Uterus (tissue), 4 donors: ENCODE measurements around the gene MAT1A. TPM values are rescaled to one million over a fixed set of nuclear protein-coding genes. Genes with fewer than 3 reads are reported as not detected.

ENCODE experiments used
- DNase-seq, 2 donors: peaks; one replicate each; pipeline ENCODE4 v3.0.0-alpha.2; 2019 to 2020
- H3K27ac ChIP-seq, 2 donors: fragments of 200-600 bp; sonication (generic); 1 replicate in 1 of 2; 2 replicates in 1 of 2; pipeline ENCODE4 v1.5.1; 2016 to 2018
- H3K27me3 ChIP-seq, 2 donors: fragments of 200-600 bp; sonication (generic); one replicate each; pipeline ENCODE4 v1.5.1; 2018 to 2019; ENCODE audit warnings: control low read depth in 1 of 2
- H3K36me3 ChIP-seq, 2 donors: fragments of 200-600 bp; sonication (generic); one replicate each; pipeline ENCODE4 v1.5.1; 2019; ENCODE audit warnings: control low read depth in 1 of 2
- H3K4me1 ChIP-seq, 2 donors: fragments of 200-600 bp; sonication (generic); one replicate each; pipeline ENCODE4 v1.5.1; 2018 to 2019; ENCODE audit warnings: control low read depth in 1 of 2
- H3K4me3 ChIP-seq, 2 donors: fragments of 200-600 bp; sonication (generic); 1 replicate in 1 of 2; 2 replicates in 1 of 2; pipeline ENCODE4 v1.5.1; 2018 to 2019; ENCODE audit warnings: mild to moderate bottlenecking in 1 of 2
- H3K9me3 ChIP-seq, 2 donors: fragments of 200-600 bp; sonication (generic); one replicate each; pipeline ENCODE4 v1.5.1; 2019; ENCODE audit warnings: control low read depth in 1 of 2
- CTCF ChIP-seq, 4 experiments: fragments of 200-600 bp in 2 of 4; fragments of 450-650 bp in 2 of 4; sonication (generic) in 2 of 4; IDR thresholded peaks; one replicate each; pipeline ENCODE4 v1.5.1; 2016 to 2019; ENCODE audit warnings: antibody characterized with exemption in 4 of 4, mild to moderate bottlenecking in 2 of 4, moderate library complexity in 1 of 4
- POLR2A ChIP-seq, 2 donors: fragments of 450-650 bp; IDR thresholded peaks; one replicate each; pipeline ENCODE4 v1.6.1; 2016; ENCODE audit warnings: antibody characterized with exemption in 2 of 2, mild to moderate bottlenecking in 1 of 2, moderate library complexity in 1 of 2
- intact Hi-C: fragments of 100-400 bp; cut with DNase I; formaldehyde crosslinking; loops from one replicate; pipeline ENCODE4 v1.15.1; 2023; ENCODE audit warnings: low total_unique reads
- total RNA-seq, 4 donors: library from RNA; depleted of rRNA in 3 of 4; stranded (reverse); fragments of >200 nt in 3 of 4; gene quantifications; one replicate each; pipeline versions ENCODE4 v1.1.0 to v1.2.4, GENCODE V29; 2014 to 2023
- donor health status: DM: yes; HTN: yes; CAD: no.

Gene MAT1A
- under 1 TPM in 1 of 4 donors, not detected in 3; 0.21 TPM for total RNA-seq

- H3K9me3 ChIP-seq, result no peaks in the 10 kb centered on the region
- intact Hi-C loops, result no loop called here
- no peak for TF ChIP-seq CTCF (IDR thresholded peaks at IDR 0.05)
- TF ChIP-seq POLR2A (IDR thresholded peaks at IDR 0.05), result no peak
- H3K4me1 ChIP-seq, result no peaks in the 10 kb centered on the region
- H3K36me3 ChIP-seq, result no peaks in the 10 kb centered on the region
- DNase-seq, result no peak
- H3K27ac ChIP-seq, result no peak within 1 kb of the TSS
- H3K27me3 ChIP-seq, result no peaks in the 10 kb centered on the region
- no peak within 1 kb of the TSS for H3K4me3 ChIP-seq
Measured at GRCh38 chr10:80289451-80290287, at the start of gene MAT1A. MAT1A (minus strand) TSS chr10:80289658; CDS start chr10:80289423, 235 bp downstream.

GRCh38 chr10:80333983-80334382 lies 44.5 kb upstream of the MAT1A start:
- DNase-seq, result no peak
- H3K27ac ChIP-seq, result no peak overlapping the region
- no peaks in the 10 kb centered on the region for H3K4me1 ChIP-seq
- peaks cover 0 to 4% of the 10 kb centered on the region in 2 donors for H3K27me3 ChIP-seq
- no peak for TF ChIP-seq CTCF (IDR thresholded peaks at IDR 0.05)
- TF ChIP-seq POLR2A (IDR thresholded peaks at IDR 0.05), result no peak
- no peaks in the 10 kb centered on the region for H3K9me3 ChIP-seq
- intact Hi-C loops, result no loop called here
- no peaks in the 10 kb centered on the region for H3K36me3 ChIP-seq
- H3K4me3 ChIP-seq, result no peak overlapping the region

- Histone ChIP-seq H3K27me3 (no peaks in the 10 kb centered on the region), H3K27ac (no peak overlapping the region), H3K4me3 (no peak overlapping the region), H3K9me3 (no peaks in the 10 kb centered on the region), H3K36me3 (no peaks in the 10 kb centered on the region), H3K4me1 (no peaks in the 10 kb centered on the region)
- intact Hi-C loops, result no loop called here
- no peak for DNase-seq
- TF ChIP-seq CTCF (IDR thresholded peaks at IDR 0.05) (no peak), POLR2A (IDR thresholded peaks at IDR 0.05) (no peak)
Measured at GRCh38 chr10:80324891-80325364, 35.5 kb upstream of the MAT1A start.

- no peak for DNase-seq
- no peaks in the 10 kb centered on the region for H3K9me3 ChIP-seq
- H3K4me1 ChIP-seq, result no peaks in the 10 kb centered on the region
- intact Hi-C loops, result no loop called here
- no peaks in the 10 kb centered on the region for H3K36me3 ChIP-seq
- H3K27ac ChIP-seq, result no peak overlapping the region
- H3K4me3 ChIP-seq, result no peak overlapping the region
- TF ChIP-seq POLR2A (IDR thresholded peaks at IDR 0.05) (no peak), CTCF (IDR thresholded peaks at IDR 0.05) (no peak)
- H3K27me3 ChIP-seq, result no peaks in the 10 kb centered on the region
Measured at GRCh38 chr10:80324086-80324485, 34.6 kb upstream of the MAT1A start.

GRCh38 chr10:80323311-80323710 lies 33.9 kb upstream of the MAT1A start:
- H3K9me3 ChIP-seq, result no peaks in the 10 kb centered on the region

More at GRCh38 chr10:80323311-80323710, 33.9 kb upstream of the MAT1A start:
- no peak overlapping the region for H3K27ac ChIP-seq
- no peaks in the 10 kb centered on the region for H3K4me1 ChIP-seq
- no peaks in the 10 kb centered on the region for H3K36me3 ChIP-seq
- no peaks in the 10 kb centered on the region for H3K27me3 ChIP-seq
- no peak overlapping the region for H3K4me3 ChIP-seq
- intact Hi-C loops, result no loop called here
- no peak for TF ChIP-seq POLR2A (IDR thresholded peaks at IDR 0.05)
- no peak for TF ChIP-seq CTCF (IDR thresholded peaks at IDR 0.05)
- no peak for DNase-seq
